WI38 (cell line): ENCODE data around the gene PSD.

Experiments
- H3K4me3 ChIP-seq: 2 replicates; pipeline ENCODE4 v1.5.1; 2011; ENCODE audit warnings: low read depth, mild to moderate bottlenecking, control low read depth, low read length
- TF ChIP-seq, protein P1 (sequence below): IDR thresholded peaks from 2 replicates; pipeline ENCODE4 v1.5.1; 2012; ENCODE audit warnings: low read depth, mild to moderate bottlenecking, control low read depth, low read length

The PSD gene

DNA sequence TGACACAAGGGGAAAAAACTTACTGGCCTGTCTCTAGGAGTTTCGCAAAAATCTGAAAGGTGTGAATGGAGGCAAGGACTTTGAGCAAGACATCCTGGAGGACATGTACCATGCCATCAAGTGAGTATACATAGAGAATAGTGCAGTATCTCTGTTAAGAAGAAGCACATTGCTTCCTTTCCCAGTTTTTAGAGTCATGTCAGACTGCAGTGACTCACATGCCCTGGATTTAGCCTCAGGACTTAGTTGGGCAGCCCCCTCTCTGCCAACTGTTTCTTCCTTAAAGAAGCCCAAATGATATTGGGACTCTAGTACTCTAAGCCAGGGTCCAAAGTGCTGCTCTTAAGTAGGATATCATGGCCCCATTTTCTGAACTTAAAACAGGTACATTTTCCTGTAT lies 51.1 kb downstream of the PSD start:
- TF ChIP-seq, protein P1, sequence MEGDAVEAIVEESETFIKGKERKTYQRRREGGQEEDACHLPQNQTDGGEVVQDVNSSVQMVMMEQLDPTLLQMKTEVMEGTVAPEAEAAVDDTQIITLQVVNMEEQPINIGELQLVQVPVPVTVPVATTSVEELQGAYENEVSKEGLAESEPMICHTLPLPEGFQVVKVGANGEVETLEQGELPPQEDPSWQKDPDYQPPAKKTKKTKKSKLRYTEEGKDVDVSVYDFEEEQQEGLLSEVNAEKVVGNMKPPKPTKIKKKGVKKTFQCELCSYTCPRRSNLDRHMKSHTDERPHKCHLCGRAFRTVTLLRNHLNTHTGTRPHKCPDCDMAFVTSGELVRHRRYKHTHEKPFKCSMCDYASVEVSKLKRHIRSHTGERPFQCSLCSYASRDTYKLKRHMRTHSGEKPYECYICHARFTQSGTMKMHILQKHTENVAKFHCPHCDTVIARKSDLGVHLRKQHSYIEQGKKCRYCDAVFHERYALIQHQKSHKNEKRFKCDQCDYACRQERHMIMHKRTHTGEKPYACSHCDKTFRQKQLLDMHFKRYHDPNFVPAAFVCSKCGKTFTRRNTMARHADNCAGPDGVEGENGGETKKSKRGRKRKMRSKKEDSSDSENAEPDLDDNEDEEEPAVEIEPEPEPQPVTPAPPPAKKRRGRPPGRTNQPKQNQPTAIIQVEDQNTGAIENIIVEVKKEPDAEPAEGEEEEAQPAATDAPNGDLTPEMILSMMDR, result no peak
- no peak overlapping the region for H3K4me3 ChIP-seq

DNA sequence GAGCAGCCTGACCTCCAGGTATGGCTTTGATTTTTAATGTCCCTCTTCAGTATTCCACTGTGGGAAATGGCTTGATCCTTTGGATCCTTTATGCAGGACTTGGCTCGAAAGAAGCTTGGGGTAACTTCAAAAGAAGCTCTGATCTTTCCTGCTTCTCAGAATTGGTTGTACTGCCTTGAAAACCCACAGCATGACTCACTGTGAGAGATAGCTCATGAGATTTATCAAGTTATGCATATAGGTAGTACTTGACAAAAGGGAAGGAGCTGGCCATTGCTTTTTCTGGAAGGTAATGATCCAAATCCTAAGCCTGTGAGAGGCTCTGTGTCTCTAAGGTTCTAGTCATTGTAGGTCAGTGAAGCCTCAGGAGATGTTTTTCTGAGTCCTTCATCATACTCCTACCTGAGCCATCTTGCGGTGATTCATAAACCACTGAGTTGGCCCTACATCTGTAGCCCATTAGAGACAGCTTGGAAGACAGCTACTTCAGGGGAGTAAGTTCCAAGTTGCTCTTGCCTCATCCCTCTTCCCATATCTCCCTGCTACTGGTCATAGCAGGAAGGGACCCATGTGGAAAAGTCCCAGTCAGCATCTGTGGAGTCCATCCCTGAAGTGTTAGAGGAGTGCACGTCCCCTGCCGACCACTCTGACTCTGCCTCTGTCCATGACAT lies 59.7 kb downstream of the PSD start:
- TF ChIP-seq, protein P1, result no peak

DNA sequence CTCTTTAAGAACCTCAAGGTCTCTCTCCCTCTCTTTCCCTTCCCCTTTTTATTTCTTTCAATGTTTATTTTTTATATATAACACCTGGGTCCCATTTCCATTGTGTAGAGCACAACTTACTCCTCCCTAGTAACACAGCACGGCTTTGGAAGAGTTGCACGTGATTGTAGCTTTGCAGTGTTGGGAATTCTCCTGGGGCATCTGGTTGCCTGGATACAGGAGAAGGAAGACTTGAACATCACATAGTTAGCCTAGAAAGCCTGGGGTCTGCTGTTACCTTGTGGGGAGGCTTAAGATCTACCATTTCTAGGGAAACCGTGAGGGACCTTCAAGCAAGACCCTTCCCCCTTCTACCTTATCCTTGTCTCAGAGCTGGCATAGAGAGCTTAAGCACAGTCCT lies 64.1 kb downstream of the PSD start:
- TF ChIP-seq, protein P1, result no peak
- H3K4me3 ChIP-seq, result no peak overlapping the region

More for the DNA sequence above, 59.7 kb downstream of the PSD start:
- no peak overlapping the region for H3K4me3 ChIP-seq
